Measurements from ENCODE around the gene AGBL4.

Gene AGBL4

GRCh38 chr1:49356594-49356993 is 667.2 kb downstream of the AGBL4 start:
- no peak overlapping the region for H3K4me3 ChIP-seq (ENCODE audit: low read depth in 1 of 2, low read length in 2 of 2)
- no peak for TF ChIP-seq EZH2 (IDR thresholded peaks at IDR 0.05; ENCODE audit: borderline replicate concordance, low read depth, low read length, severe bottlenecking)
- TF ChIP-seq CTCF (IDR thresholded peaks at IDR 0.05; ENCODE audit: borderline replicate concordance, extremely low read depth, low read length, poor library complexity, severe bottlenecking), result no peak
- ATAC-seq (ENCODE audit: insufficient read depth, low read depth) (no peak), DNase-seq (no peak)
- H3K4me1 ChIP-seq (ENCODE audit: insufficient read depth, low read length), result no peaks in the 10 kb centered on the region
- H3K9ac ChIP-seq (ENCODE audit: low read depth, low read length), result no peak overlapping the region
- no peaks in the 10 kb centered on the region for H3K79me2 ChIP-seq (ENCODE audit: insufficient read depth, low read length)
- H3K36me3 ChIP-seq (ENCODE audit: insufficient read depth, low read length), result no peaks in the 10 kb centered on the region
- H2AFZ ChIP-seq (ENCODE audit: low read depth, low read length), result no peak overlapping the region
- H4K20me1 ChIP-seq (ENCODE audit: insufficient read depth, low read length), result no peaks in the 10 kb centered on the region
- H3K4me2 ChIP-seq (ENCODE audit: insufficient read depth, low read length), result no peak overlapping the region
- H3K27ac ChIP-seq (ENCODE audit: low read length), result no peak overlapping the region
- no peaks in the 10 kb centered on the region for H3K27me3 ChIP-seq (ENCODE audit: insufficient read depth, low read length, poor library complexity)
- H3K9me3 ChIP-seq (ENCODE audit: insufficient read depth, low read length, severe bottlenecking), result no peaks in the 10 kb centered on the region

- H3K27ac ChIP-seq (ENCODE audit: low read length), result no peak overlapping the region
- no peak overlapping the region for H2AFZ ChIP-seq (ENCODE audit: low read depth, low read length)
- no peak overlapping the region for H3K4me2 ChIP-seq (ENCODE audit: insufficient read depth, low read length)
- no peak overlapping the region for H3K4me3 ChIP-seq (ENCODE audit: low read depth in 1 of 2, low read length in 2 of 2)
- no peaks in the 10 kb centered on the region for H3K9me3 ChIP-seq (ENCODE audit: insufficient read depth, low read length, severe bottlenecking)
- no peaks in the 10 kb centered on the region for H3K36me3 ChIP-seq (ENCODE audit: insufficient read depth, low read length)
- no peak for DNase-seq
- no peak for ATAC-seq (ENCODE audit: insufficient read depth, low read depth)
- H3K27me3 ChIP-seq (ENCODE audit: insufficient read depth, low read length, poor library complexity), result no peaks in the 10 kb centered on the region
- H4K20me1 ChIP-seq (ENCODE audit: insufficient read depth, low read length), result no peaks in the 10 kb centered on the region
- no peak overlapping the region for H3K9ac ChIP-seq (ENCODE audit: low read depth, low read length)
- TF ChIP-seq CTCF (IDR thresholded peaks at IDR 0.05; ENCODE audit: borderline replicate concordance, extremely low read depth, low read length, poor library complexity, severe bottlenecking) (no peak), EZH2 (IDR thresholded peaks at IDR 0.05; ENCODE audit: borderline replicate concordance, low read depth, low read length, severe bottlenecking) (no peak)
- H3K4me1 ChIP-seq (ENCODE audit: insufficient read depth, low read length), result no peaks in the 10 kb centered on the region
- H3K79me2 ChIP-seq (ENCODE audit: insufficient read depth, low read length), result no peaks in the 10 kb centered on the region
Observed at GRCh38 chr1:49351768-49352167, 672.0 kb downstream of the AGBL4 start.

- Histone ChIP-seq H3K36me3 (ENCODE audit: insufficient read depth, low read length) (no peaks in the 10 kb centered on the region), H3K27me3 (ENCODE audit: insufficient read depth, low read length, poor library complexity) (no peaks in the 10 kb centered on the region), H3K4me1 (ENCODE audit: insufficient read depth, low read length) (no peaks in the 10 kb centered on the region), H3K4me3 (ENCODE audit: low read depth in 1 of 2, low read length in 2 of 2) (no peak overlapping the region), H3K4me2 (ENCODE audit: insufficient read depth, low read length) (no peak overlapping the region), H3K9ac (ENCODE audit: low read depth, low read length) (no peak overlapping the region), H4K20me1 (ENCODE audit: insufficient read depth, low read length) (no peaks in the 10 kb centered on the region), H3K79me2 (ENCODE audit: insufficient read depth, low read length) (no peaks in the 10 kb centered on the region), H2AFZ (ENCODE audit: low read depth, low read length) (no peak overlapping the region), H3K9me3 (ENCODE audit: insufficient read depth, low read length, severe bottlenecking) (no peaks in the 10 kb centered on the region), H3K27ac (ENCODE audit: low read length) (no peak overlapping the region)
- ATAC-seq (ENCODE audit: insufficient read depth, low read depth) (no peak), DNase-seq (no peak)
- TF ChIP-seq CTCF (IDR thresholded peaks at IDR 0.05; ENCODE audit: borderline replicate concordance, extremely low read depth, low read length, poor library complexity, severe bottlenecking) (no peak), EZH2 (IDR thresholded peaks at IDR 0.05; ENCODE audit: borderline replicate concordance, low read depth, low read length, severe bottlenecking) (no peak)
Observed at GRCh38 chr1:49346767-49347349, 676.9 kb downstream of the AGBL4 start.

GRCh38 chr1:49340576-49340975 is 683.2 kb downstream of the AGBL4 start:
- H3K79me2 ChIP-seq (ENCODE audit: insufficient read depth, low read length), result no peaks in the 10 kb centered on the region
- DNase-seq (no peak), ATAC-seq (ENCODE audit: insufficient read depth, low read depth) (no peak)
- H4K20me1 ChIP-seq (ENCODE audit: insufficient read depth, low read length), result no peaks in the 10 kb centered on the region
- no peak for TF ChIP-seq EZH2 (IDR thresholded peaks at IDR 0.05; ENCODE audit: borderline replicate concordance, low read depth, low read length, severe bottlenecking)
- TF ChIP-seq CTCF (IDR thresholded peaks at IDR 0.05; ENCODE audit: borderline replicate concordance, extremely low read depth, low read length, poor library complexity, severe bottlenecking), result no peak
- no peaks in the 10 kb centered on the region for H3K4me1 ChIP-seq (ENCODE audit: insufficient read depth, low read length)
- no peak overlapping the region for H2AFZ ChIP-seq (ENCODE audit: low read depth, low read length)
- no peaks in the 10 kb centered on the region for H3K27me3 ChIP-seq (ENCODE audit: insufficient read depth, low read length, poor library complexity)
- no peaks in the 10 kb centered on the region for H3K36me3 ChIP-seq (ENCODE audit: insufficient read depth, low read length)
- no peak overlapping the region for H3K27ac ChIP-seq (ENCODE audit: low read length)
- no peak overlapping the region for H3K9ac ChIP-seq (ENCODE audit: low read depth, low read length)
- no peak overlapping the region for H3K4me3 ChIP-seq (ENCODE audit: low read depth in 1 of 2, low read length in 2 of 2)
- H3K9me3 ChIP-seq (ENCODE audit: insufficient read depth, low read length, severe bottlenecking), result no peaks in the 10 kb centered on the region
- no peak overlapping the region for H3K4me2 ChIP-seq (ENCODE audit: insufficient read depth, low read length)
